Left ventricle myocardium superior (tissue), 1 donor: ENCODE measurements around the gene SPP2. TPM values are rescaled to one million over a fixed set of nuclear protein-coding genes. Genes with fewer than 3 reads are reported as not detected.

Experiments used
- ATAC-seq: fragments of 200-7000 bp; cut with Tn5 transposase; one replicate; pipeline ENCODE4 v1.9.1; 2020; ENCODE audit warnings: mild to moderate bottlenecking, moderate library complexity
- DNase-seq: peaks from one replicate; pipeline ENCODE4 v3.0.0-alpha.2; 2020
- intact Hi-C: fragments of 100-400 bp; cut with micrococcal nuclease; formaldehyde crosslinking; loops from one replicate; pipeline ENCODE4 v1.11.0; 2022
- total RNA-seq: library from RNA; stranded (reverse); fragmentation: NEBNext Ultra II Directional; extraction: Animal tissue kit (Norgen Biotek cat#: 25700); gene quantifications from one replicate; pipeline ENCODE4 v1.2.1, GENCODE V29; 2021
- donor health status: DM: no; HTN: yes; CAD: no; lungs with severe emphysema.

SPP2 gene
- total RNA-seq, 1 donor from 2014 or later = not detected

- DNase-seq (no peak), ATAC-seq (no peak)
- intact Hi-C loops = no loop called here
Observed at GRCh38 chr2:234033174-234033573, 17.3 kb upstream of the SPP2 start.

- intact Hi-C loops = no loop called here
- no peak for DNase-seq
- ATAC-seq = no peak
Observed at GRCh38 chr2:234033885-234034284, 16.6 kb upstream of the SPP2 start.

- DNase-seq = no peak
- intact Hi-C loops = no loop called here
- no peak for ATAC-seq
Observed at GRCh38 chr2:234038076-234038802, 12.3 kb upstream of the SPP2 start.

- intact Hi-C loops = no loop called here
- ATAC-seq = no peak
- no peak for DNase-seq
Observed at GRCh38 chr2:234044157-234044556, 6.3 kb upstream of the SPP2 start.

DNA sequence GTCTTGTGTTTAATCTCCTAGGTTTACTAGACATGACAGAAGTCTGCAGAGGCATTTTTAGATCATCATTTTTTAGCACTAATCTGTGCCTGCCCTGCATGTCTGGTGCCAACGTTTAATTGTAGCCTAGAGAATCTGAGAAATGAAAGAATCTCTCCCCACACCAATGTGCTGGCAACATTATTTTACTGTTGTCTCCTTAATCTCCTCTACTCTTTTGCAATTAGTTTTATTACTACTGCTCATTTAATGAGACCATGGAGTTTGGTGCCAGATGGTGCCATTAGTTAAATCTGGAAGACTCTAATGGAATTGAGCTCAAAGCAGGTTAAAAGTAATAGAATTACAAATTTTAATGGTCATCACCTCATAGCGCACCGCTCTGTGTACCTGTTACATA, 4.0 kb upstream of the SPP2 start:
- intact Hi-C loops = no loop called here

DNA sequence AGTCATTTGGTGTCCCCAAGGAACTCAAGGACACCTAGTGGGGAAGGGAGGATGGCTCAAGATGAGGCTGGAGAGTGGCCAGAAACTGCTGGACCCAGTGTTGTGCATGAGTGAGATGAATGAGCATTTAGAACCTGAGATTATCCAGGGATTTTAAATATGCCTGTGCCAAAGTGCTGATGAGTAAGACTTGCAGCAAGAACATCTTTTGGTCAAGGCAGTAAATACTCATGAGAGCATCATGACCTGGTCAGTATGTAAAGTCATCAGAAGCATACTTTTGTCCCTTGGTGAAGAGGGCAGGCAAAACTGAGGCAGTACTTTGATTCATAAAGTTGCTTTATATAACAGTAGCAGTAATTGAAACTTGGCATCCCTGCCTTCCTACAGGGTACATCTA, 3.1 kb upstream of the SPP2 start:
- no peak for ATAC-seq
- intact Hi-C loops = no loop called here

More for the DNA sequence above, 4.0 kb upstream of the SPP2 start:
- DNase-seq (no peak), ATAC-seq (no peak)

GRCh38 chr2:234048049-234048448, 2.5 kb upstream of the SPP2 start:
- DNase-seq = no peak
- ATAC-seq = no peak
- intact Hi-C loops = no loop called here

More for the DNA sequence above, 3.1 kb upstream of the SPP2 start:
- DNase-seq = no peak

- ATAC-seq (no peak), DNase-seq (no peak)
- intact Hi-C loops = no loop called here
Observed at GRCh38 chr2:234051374-234052070, 1.0 kb downstream of the SPP2 start.

- no peak for ATAC-seq
- DNase-seq = no peak
- intact Hi-C loops = no loop called here
Observed at GRCh38 chr2:234058881-234059280, 8.4 kb downstream of the SPP2 start.

DNA sequence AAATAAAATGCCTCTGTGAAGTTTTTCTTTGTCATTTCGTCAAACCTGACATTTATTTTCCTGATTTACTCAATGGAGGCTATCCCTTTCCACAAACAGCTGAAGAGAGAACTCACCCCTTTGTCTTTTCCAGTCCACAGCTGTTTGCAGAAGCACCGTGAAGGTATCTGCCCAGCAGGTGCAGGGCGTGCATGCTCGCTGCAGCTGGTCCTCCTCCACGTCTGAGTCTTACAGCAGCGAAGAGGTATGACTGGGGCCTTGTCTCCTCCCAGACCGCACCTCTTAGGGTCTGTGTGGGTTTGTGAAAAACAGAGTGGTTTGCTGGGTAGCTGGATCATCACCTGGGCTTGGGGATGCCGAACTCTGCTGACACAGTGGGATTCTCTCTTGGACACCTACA, 9.7 kb downstream of the SPP2 start:
- ATAC-seq = no peak
- intact Hi-C loops = no loop called here
- DNase-seq = no peak

GRCh38 chr2:234061624-234062257, 11.2 kb downstream of the SPP2 start:
- intact Hi-C loops = no loop called here
- DNase-seq = no peak
- ATAC-seq = no peak

DNA sequence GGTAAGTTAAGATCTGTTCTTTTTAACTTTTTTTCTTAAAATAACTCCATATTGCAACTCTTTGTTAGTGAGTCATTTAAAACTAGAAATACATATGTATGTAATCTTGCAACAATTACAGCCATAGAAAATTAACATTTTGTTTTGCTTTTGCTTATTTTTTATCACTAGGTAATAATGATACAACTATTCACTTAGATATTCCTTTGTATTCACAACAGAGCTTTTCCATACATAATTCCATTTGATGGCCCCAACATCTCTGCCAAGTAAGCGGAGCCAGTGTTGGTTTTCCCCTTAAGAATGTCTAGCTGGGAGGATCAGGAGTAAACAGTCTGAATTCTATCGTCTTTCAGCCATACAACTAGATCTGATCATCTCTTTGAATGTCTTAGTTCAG, 16.1 kb downstream of the SPP2 start:
- intact Hi-C loops = no loop called here
- DNase-seq (no peak), ATAC-seq (no peak)

DNA sequence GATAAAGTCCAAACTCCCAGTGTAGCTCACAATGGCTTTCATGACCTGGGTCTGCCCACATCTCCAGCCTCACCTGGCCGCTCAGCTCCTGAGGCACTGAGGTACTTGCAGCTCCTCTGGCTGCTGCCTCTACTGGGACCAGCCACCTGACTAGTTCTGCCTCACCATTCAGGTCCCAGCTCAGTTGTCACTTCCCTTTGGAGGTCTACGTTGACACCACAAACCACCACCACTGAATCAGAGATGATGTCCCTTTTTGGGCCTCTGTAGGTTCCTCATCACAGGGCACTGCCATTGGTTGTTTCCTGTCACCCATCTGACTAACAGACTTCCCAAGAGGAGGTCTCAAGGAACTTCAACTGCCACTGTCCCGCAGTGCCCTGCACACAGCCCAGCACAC, 21.2 kb downstream of the SPP2 start:
- no peak for ATAC-seq
- intact Hi-C loops = no loop called here
- DNase-seq = no peak

GRCh38 chr2:234072454-234072853, 22.0 kb downstream of the SPP2 start:
- intact Hi-C loops = no loop called here
- no peak for ATAC-seq
- no peak for DNase-seq

- ATAC-seq (no peak), DNase-seq (no peak)
- intact Hi-C loops = no loop called here
Observed at GRCh38 chr2:234074751-234075517, 24.4 kb downstream of the SPP2 start.

DNA sequence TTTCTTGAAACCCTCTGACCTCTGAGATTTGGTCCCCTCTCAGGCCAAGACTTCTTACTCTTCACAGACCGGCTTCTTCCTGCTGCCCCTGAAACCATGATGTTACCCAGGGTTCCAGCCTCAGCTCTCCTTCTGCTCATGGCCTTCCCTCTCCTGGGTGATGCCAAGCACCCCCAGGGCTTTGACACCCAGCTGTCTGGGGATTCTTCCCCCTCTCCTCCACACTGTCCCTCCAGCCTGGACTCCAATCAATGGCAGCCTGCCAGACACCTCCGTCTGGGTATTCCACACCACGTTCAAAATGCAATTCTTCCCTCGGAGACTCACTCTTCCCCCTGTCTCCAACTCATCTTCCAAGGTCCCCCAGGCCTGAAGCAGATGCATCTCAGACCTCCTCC, 25.0 kb downstream of the SPP2 start:
- intact Hi-C loops = no loop called here
- ATAC-seq (no peak), DNase-seq (no peak)

- intact Hi-C loops = no loop called here
- DNase-seq = no peak
- ATAC-seq = no peak
Observed at GRCh38 chr2:234075947-234076346, 25.4 kb downstream of the SPP2 start.

GRCh38 chr2:234076451-234076850, 25.9 kb downstream of the SPP2 start:
- no peak for DNase-seq

GRCh38 chr2:234078129-234078528, 27.6 kb downstream of the SPP2 start:
- no peak for ATAC-seq
- intact Hi-C loops = no loop called here
- no peak for DNase-seq

More at GRCh38 chr2:234076451-234076850, 25.9 kb downstream of the SPP2 start:
- no peak for ATAC-seq
- intact Hi-C loops = no loop called here
